Neural progenitor cell (in vitro differentiated cells): ENCODE results near the gene ADAMTS20. TPM values are rescaled to one million over a fixed set of nuclear protein-coding genes. Genes with fewer than 3 reads are reported as not detected.

Source experiments
- DNase-seq: peaks from one replicate; pipeline ENCODE4 v3.0.0-alpha.2; 2016; ENCODE audit warnings: low spot score
- H2AFZ ChIP-seq: fragments of 200-600 bp; sonication (generic); replicated peaks from 2 replicates; pipeline ENCODE4 v1.6.1; 2016; ENCODE audit warnings: antibody characterized with exemption
- H3F3A ChIP-seq: fragments of 200-600 bp; sonication (generic); 2 replicates; pipeline ENCODE4 v1.6.1; 2016; ENCODE audit warnings: antibody characterized with exemption, low read depth
- H3K27ac ChIP-seq: fragments of 200-600 bp; sonication (generic); 2 replicates; pipeline ENCODE4 v1.5.1; 2016; ENCODE audit warnings: mild to moderate bottlenecking
- H3K27me3 ChIP-seq: fragments of 200-600 bp; sonication (generic); 2 replicates; pipeline ENCODE4 v1.6.1; 2016; ENCODE audit warnings: mild to moderate bottlenecking, moderate library complexity
- H3K36me3 ChIP-seq: fragments of 200-600 bp; sonication (generic); 2 replicates; pipeline ENCODE4 v1.5.1; 2016
- H3K4me1 ChIP-seq: fragments of 200-600 bp; sonication (generic); 2 replicates; pipeline ENCODE4 v1.6.1; 2016; ENCODE audit warnings: mixed run types
- H3K4me2 ChIP-seq: fragments of 200-600 bp; sonication (generic); 2 replicates; pipeline ENCODE4 v1.6.1; 2016
- H3K4me3 ChIP-seq: fragments of 200-600 bp; sonication (generic); 2 replicates; pipeline ENCODE4 v1.5.1; 2016
- H3K79me2 ChIP-seq: fragments of 200-600 bp; sonication (generic); 2 replicates; pipeline ENCODE4 v1.6.1; 2016; ENCODE audit warnings: low read depth
- H3K9ac ChIP-seq: fragments of 200-600 bp; sonication (generic); 2 replicates; pipeline ENCODE4 v1.6.1; 2016
- H3K9me3 ChIP-seq: fragments of 200-600 bp; sonication (generic); 2 replicates; pipeline ENCODE4 v1.5.1; 2016; ENCODE audit warnings: low read depth
- H4K20me1 ChIP-seq: fragments of 200-600 bp; sonication (generic); 2 replicates; pipeline ENCODE4 v1.6.1; 2016; ENCODE audit warnings: low read depth
- H3K27ac Mint-ChIP-seq: 3 replicates; pipeline ENCODE4 v1.8.0; 2021; ENCODE audit warnings: mixed read lengths
- H3K27me3 Mint-ChIP-seq: 2 replicates; pipeline ENCODE4 v1.8.0; 2022; ENCODE audit warnings: low read depth, mild to moderate bottlenecking, inconsistent platforms, moderate library complexity, mixed read lengths; ENCODE audit not compliant: insufficient read depth
- H3K36me3 Mint-ChIP-seq: 3 replicates; pipeline ENCODE4 v1.8.0; 2021; ENCODE audit warnings: mixed read lengths
- H3K4me1 Mint-ChIP-seq: 3 replicates; pipeline ENCODE4 v1.8.0; 2021; ENCODE audit warnings: mixed read lengths
- H3K4me3 Mint-ChIP-seq: 3 replicates; pipeline ENCODE4 v1.8.0; 2021; ENCODE audit warnings: mild to moderate bottlenecking, moderate library complexity, mixed read lengths
- H3K9me3 Mint-ChIP-seq: 3 replicates; pipeline ENCODE4 v1.8.0; 2020; ENCODE audit warnings: mixed read lengths
- CTCF ChIP-seq: fragments of 200-600 bp; sonication (generic); IDR thresholded peaks from 2 replicates; pipeline ENCODE4 v1.5.1; 2017; ENCODE audit warnings: antibody characterized with exemption, mild to moderate bottlenecking
- EZH2 ChIP-seq: fragments of 200-600 bp; sonication (generic); IDR thresholded peaks from 2 replicates; pipeline ENCODE4 v1.6.1; 2017; ENCODE audit warnings: antibody characterized with exemption, mild to moderate bottlenecking, moderate library complexity
- EZH2phosphoT487 ChIP-seq: fragments of 200-600 bp; sonication (generic); IDR thresholded peaks from 2 replicates; pipeline ENCODE4 v1.6.1; 2017; ENCODE audit warnings: antibody characterized with exemption
- total RNA-seq: library from RNA; depleted of rRNA; stranded (reverse); fragments of >200 nt; gene quantifications from 2 replicates; pipeline ENCODE4 v1.2.3, GENCODE V29; 2015; ENCODE audit warnings: low replicate concordance

ADAMTS20 gene
- total RNA-seq, 1 donor from 2014 or later = 10.9 TPM

- H3K4me2 ChIP-seq = no peak overlapping the region
- peaks cover 15% of the 10 kb centered on the region for H3K4me1 Mint-ChIP-seq
- peaks cover 15% of the 10 kb centered on the region for H3K27me3 ChIP-seq
- no peak overlapping the region for H3K9ac ChIP-seq
- no peak overlapping the region for H2AFZ ChIP-seq
- no peak overlapping the region for H3K27ac Mint-ChIP-seq
- H3K36me3 Mint-ChIP-seq = peaks cover 2% of the 10 kb centered on the region
- H3K79me2 ChIP-seq = no peaks in the 10 kb centered on the region
- no peaks in the 10 kb centered on the region for H3K9me3 ChIP-seq
- no peaks in the 10 kb centered on the region for H4K20me1 ChIP-seq
- H3K9me3 Mint-ChIP-seq = peaks cover 22% of the 10 kb centered on the region
- H3K36me3 ChIP-seq = no peaks in the 10 kb centered on the region
- peaks cover 3% of the 10 kb centered on the region for H3K4me1 ChIP-seq
- no peak for TF ChIP-seq EZH2phosphoT487
- no peak for TF ChIP-seq EZH2
- TF ChIP-seq CTCF = no peak
- H3K27ac ChIP-seq = no peak overlapping the region
- H3K4me3 Mint-ChIP-seq = no peak overlapping the region
- H3F3A ChIP-seq = no peaks in the 10 kb centered on the region
- peaks cover 3% of the 10 kb centered on the region for H3K27me3 Mint-ChIP-seq
- no peak for DNase-seq
- no peak overlapping the region for H3K4me3 ChIP-seq
These were observed 4.1 kb upstream of the ADAMTS20 start for GRCh38 chr12:43556057-43556456.

- H3K9me3 Mint-ChIP-seq = peaks cover 9% of the 10 kb centered on the region
- H3K27ac Mint-ChIP-seq = no peak overlapping the region
- H3K4me2 ChIP-seq = peak overlapping the region; percentile 88
- H3K27me3 Mint-ChIP-seq = peaks cover 9% of the 10 kb centered on the region
- H3K9me3 ChIP-seq = no peaks in the 10 kb centered on the region
- TF ChIP-seq CTCF (peak; percentile 13), EZH2 (peak; percentile 31), EZH2phosphoT487 (peak; percentile 11)
- no peak overlapping the region for H3K27ac ChIP-seq
- no peak overlapping the region for H3K9ac ChIP-seq
- H3K36me3 ChIP-seq = peaks cover 3% of the 10 kb centered on the region
- H3K4me1 Mint-ChIP-seq = peaks cover 21% of the 10 kb centered on the region
- peaks cover 20% of the 10 kb centered on the region for H4K20me1 ChIP-seq
- peak; percentile 67 for DNase-seq
- peaks cover 34% of the 10 kb centered on the region for H3K27me3 ChIP-seq
- H3K36me3 Mint-ChIP-seq = peaks cover 22% of the 10 kb centered on the region
- peak overlapping the region; percentile 95 for H3K4me3 Mint-ChIP-seq
- H3F3A ChIP-seq = peaks cover 8% of the 10 kb centered on the region
- peak overlapping the region; percentile 94 for H2AFZ ChIP-seq
- peaks cover 4% of the 10 kb centered on the region for H3K79me2 ChIP-seq
- peaks cover 11% of the 10 kb centered on the region for H3K4me1 ChIP-seq
- H3K4me3 ChIP-seq = peak overlapping the region; percentile 65
These were observed 578 bp downstream of the ADAMTS20 start for GRCh38 chr12:43551279-43551970.

GRCh38 chr12:43550831-43551271 lies 1.2 kb downstream of the ADAMTS20 start:
- Histone ChIP-seq H3F3A (peaks cover 8% of the 10 kb centered on the region), H3K9me3 (no peaks in the 10 kb centered on the region), H3K79me2 (peaks cover 7% of the 10 kb centered on the region), H2AFZ (peak overlapping the region; percentile 94), H3K36me3 (peaks cover 3% of the 10 kb centered on the region), H3K27me3 (peaks cover 34% of the 10 kb centered on the region), H3K9ac (no peak overlapping the region), H4K20me1 (peaks cover 20% of the 10 kb centered on the region), H3K4me3 (peak overlapping the region; percentile 65), H3K4me1 (peaks cover 11% of the 10 kb centered on the region), H3K4me2 (peak overlapping the region; percentile 88), H3K27ac (no peak overlapping the region)
- H3K4me1 Mint-ChIP-seq = peaks cover 21% of the 10 kb centered on the region
- peaks cover 23% of the 10 kb centered on the region for H3K36me3 Mint-ChIP-seq
- H3K27ac Mint-ChIP-seq = no peak overlapping the region
- peaks cover 6% of the 10 kb centered on the region for H3K9me3 Mint-ChIP-seq
- peak; percentile 41 for DNase-seq
- TF ChIP-seq EZH2 (no peak), EZH2phosphoT487 (peak; percentile 33), CTCF (no peak)
- H3K4me3 Mint-ChIP-seq = peak overlapping the region; percentile 95
- H3K27me3 Mint-ChIP-seq = peaks cover 9% of the 10 kb centered on the region
